ENCODE results near the gene RACK1.

- TF ChIP-seq, protein P1, sequence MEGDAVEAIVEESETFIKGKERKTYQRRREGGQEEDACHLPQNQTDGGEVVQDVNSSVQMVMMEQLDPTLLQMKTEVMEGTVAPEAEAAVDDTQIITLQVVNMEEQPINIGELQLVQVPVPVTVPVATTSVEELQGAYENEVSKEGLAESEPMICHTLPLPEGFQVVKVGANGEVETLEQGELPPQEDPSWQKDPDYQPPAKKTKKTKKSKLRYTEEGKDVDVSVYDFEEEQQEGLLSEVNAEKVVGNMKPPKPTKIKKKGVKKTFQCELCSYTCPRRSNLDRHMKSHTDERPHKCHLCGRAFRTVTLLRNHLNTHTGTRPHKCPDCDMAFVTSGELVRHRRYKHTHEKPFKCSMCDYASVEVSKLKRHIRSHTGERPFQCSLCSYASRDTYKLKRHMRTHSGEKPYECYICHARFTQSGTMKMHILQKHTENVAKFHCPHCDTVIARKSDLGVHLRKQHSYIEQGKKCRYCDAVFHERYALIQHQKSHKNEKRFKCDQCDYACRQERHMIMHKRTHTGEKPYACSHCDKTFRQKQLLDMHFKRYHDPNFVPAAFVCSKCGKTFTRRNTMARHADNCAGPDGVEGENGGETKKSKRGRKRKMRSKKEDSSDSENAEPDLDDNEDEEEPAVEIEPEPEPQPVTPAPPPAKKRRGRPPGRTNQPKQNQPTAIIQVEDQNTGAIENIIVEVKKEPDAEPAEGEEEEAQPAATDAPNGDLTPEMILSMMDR (IDR thresholded peaks at IDR 0.05) = no peak
- TF ChIP-seq EP300 (IDR thresholded peaks at IDR 0.05) = no peak
- no peak for TF ChIP-seq POLR2A (IDR thresholded peaks at IDR 0.05; ENCODE audit: low read length)
- TF ChIP-seq, protein P2, sequence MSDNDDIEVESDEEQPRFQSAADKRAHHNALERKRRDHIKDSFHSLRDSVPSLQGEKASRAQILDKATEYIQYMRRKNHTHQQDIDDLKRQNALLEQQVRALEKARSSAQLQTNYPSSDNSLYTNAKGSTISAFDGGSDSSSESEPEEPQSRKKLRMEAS (IDR thresholded peaks at IDR 0.05) = no peak
- TF ChIP-seq HOXA7 (CRISPR knock-in tag; IDR thresholded peaks at IDR 0.05) = no peak
- no peak for TF ChIP-seq NPAS2 (CRISPR knock-in tag; IDR thresholded peaks at IDR 0.05; ENCODE audit: borderline replicate concordance)
- TF ChIP-seq RAD21 (conservative IDR thresholded peaks at IDR 0.05 in 1 of 2, IDR thresholded peaks at IDR 0.05 in 1 of 2) = no peak
- no peak for TF ChIP-seq ZFP36 (IDR thresholded peaks at IDR 0.05; ENCODE audit: borderline replicate concordance, partially characterized antibody)
- no peak for TF ChIP-seq BHLHE40 (IDR thresholded peaks at IDR 0.05; ENCODE audit: low read depth, low read length)
- TF ChIP-seq USF2 (IDR thresholded peaks at IDR 0.05) = no peak
Observed at GRCh38 chr5:181186986-181187499, 56.7 kb downstream of the RACK1 start.

Measured in A549 (cell line).